DOHH2 (cell line): ENCODE data around the gene APOA4.

Experiments
- H3F3A ChIP-seq: fragments of 200-600 bp; sonication (generic), shearing (Covaris generic); 2 replicates; pipeline ENCODE4 v1.6.0; 2016; ENCODE audit warnings: antibody characterized with exemption, mild to moderate bottlenecking; ENCODE audit not compliant: control insufficient read depth, insufficient read depth
- H3K27ac ChIP-seq: fragments of 200-600 bp; sonication (generic); 2 replicates; pipeline ENCODE4 v1.5.1; 2014; ENCODE audit warnings: low read depth, mild to moderate bottlenecking, low read length, moderate library complexity
- H3K27me3 ChIP-seq: fragments of 200-600 bp; sonication (generic); 2 replicates; pipeline ENCODE4 v1.6.1; 2014; ENCODE audit warnings: mild to moderate bottlenecking, low read length, mixed read lengths; ENCODE audit not compliant: control insufficient read depth
- H3K36me3 ChIP-seq: fragments of 200-600 bp; sonication (generic); 2 replicates; pipeline ENCODE4 v1.6.1; 2014; ENCODE audit warnings: mild to moderate bottlenecking, low read length, moderate library complexity, mixed read lengths; ENCODE audit not compliant: control insufficient read depth
- H3K4me1 ChIP-seq: fragments of 200-600 bp; sonication (generic); 2 replicates; pipeline ENCODE4 v1.6.1; 2014; ENCODE audit warnings: mild to moderate bottlenecking, low read length, mixed read lengths; ENCODE audit not compliant: control insufficient read depth
- H3K4me2 ChIP-seq: fragments of 200-600 bp; sonication (generic); 2 replicates; pipeline ENCODE4 v1.6.0; 2014; ENCODE audit warnings: mild to moderate bottlenecking, low read length, moderate library complexity
- H3K4me3 ChIP-seq: fragments of 200-600 bp; sonication (generic); 2 replicates; pipeline ENCODE4 v1.5.1; 2014; ENCODE audit warnings: mild to moderate bottlenecking, low read length, mixed read lengths
- H3K79me2 ChIP-seq: fragments of 200-600 bp; sonication (generic); 2 replicates; pipeline ENCODE4 v1.6.1; 2014; ENCODE audit warnings: mild to moderate bottlenecking, low read length, mixed read lengths; ENCODE audit not compliant: control insufficient read depth
- H3K9me2 ChIP-seq: fragments of 200-600 bp; sonication (generic); replicated peaks from 2 replicates; pipeline ENCODE4 v1.6.1; 2014; ENCODE audit warnings: mild to moderate bottlenecking, low read length, mixed read lengths; ENCODE audit not compliant: control insufficient read depth
- H3K9me3 ChIP-seq: fragments of 200-600 bp; sonication (generic); 2 replicates; pipeline ENCODE4 v1.6.1; 2014; ENCODE audit warnings: antibody characterized with exemption, low read length, mixed read lengths; ENCODE audit not compliant: control insufficient read depth, insufficient read depth
- H4K20me1 ChIP-seq: fragments of 200-600 bp; sonication (generic); 2 replicates; pipeline ENCODE4 v1.6.0; 2014; ENCODE audit warnings: low read depth, mild to moderate bottlenecking, antibody characterized with exemption, low read length, moderate library complexity; ENCODE audit not compliant: control insufficient read depth, insufficient read depth
- CTCF ChIP-seq: fragments of 200-600 bp; sonication (generic); IDR thresholded peaks from one replicate; pipeline ENCODE4 v1.5.1; 2014; ENCODE audit warnings: antibody characterized with exemption, mild to moderate bottlenecking, low read depth, low read length; ENCODE audit not compliant: poor library complexity, severe bottlenecking
- EZH2phosphoT487 ChIP-seq: fragments of 200-600 bp; sonication (generic); IDR thresholded peaks from 2 replicates; pipeline ENCODE4 v1.6.1; 2017; ENCODE audit warnings: borderline replicate concordance, mild to moderate bottlenecking, antibody characterized with exemption, low read length, moderate library complexity, mixed read lengths

Gene APOA4

GRCh38 chr11:116860303-116860702 lies 37.2 kb upstream of the APOA4 start:
- H3K27me3 ChIP-seq = no peaks in the 10 kb centered on the region
- H3K4me1 ChIP-seq = no peaks in the 10 kb centered on the region
- H3K4me2 ChIP-seq = no peak overlapping the region
- H3K36me3 ChIP-seq = peaks cover 56% of the 10 kb centered on the region
- no peak overlapping the region for H3K4me3 ChIP-seq
- H3K9me2 ChIP-seq = no peaks in the 10 kb centered on the region
- no peaks in the 10 kb centered on the region for H4K20me1 ChIP-seq
- TF ChIP-seq EZH2phosphoT487 (no peak), CTCF (no peak)
- no peaks in the 10 kb centered on the region for H3K79me2 ChIP-seq
- H3F3A ChIP-seq = no peaks in the 10 kb centered on the region
- H3K27ac ChIP-seq = no peak overlapping the region
- H3K9me3 ChIP-seq = no peaks in the 10 kb centered on the region

- Histone ChIP-seq H3K9me2 (no peaks in the 10 kb centered on the region), H3K4me2 (no peak overlapping the region), H3K79me2 (no peaks in the 10 kb centered on the region), H3K4me3 (no peak overlapping the region), H3K4me1 (peaks cover 3% of the 10 kb centered on the region), H3K9me3 (no peaks in the 10 kb centered on the region), H3K36me3 (peaks cover 47% of the 10 kb centered on the region), H4K20me1 (no peaks in the 10 kb centered on the region), H3F3A (no peaks in the 10 kb centered on the region), H3K27ac (no peak overlapping the region), H3K27me3 (no peaks in the 10 kb centered on the region)
- no peak for TF ChIP-seq CTCF
- no peak for TF ChIP-seq EZH2phosphoT487
These were observed 36.1 kb upstream of the APOA4 start for GRCh38 chr11:116859175-116859574.

GRCh38 chr11:116857936-116858335 lies 34.8 kb upstream of the APOA4 start:
- Histone ChIP-seq H3K9me3 (no peaks in the 10 kb centered on the region), H4K20me1 (no peaks in the 10 kb centered on the region), H3F3A (no peaks in the 10 kb centered on the region), H3K4me2 (no peak overlapping the region), H3K4me3 (no peak overlapping the region), H3K27me3 (no peaks in the 10 kb centered on the region), H3K9me2 (no peaks in the 10 kb centered on the region), H3K27ac (no peak overlapping the region), H3K36me3 (peaks cover 40% of the 10 kb centered on the region), H3K4me1 (peaks cover 13% of the 10 kb centered on the region), H3K79me2 (no peaks in the 10 kb centered on the region)
- TF ChIP-seq EZH2phosphoT487 (no peak), CTCF (no peak)

GRCh38 chr11:116857316-116857715 lies 34.2 kb upstream of the APOA4 start:
- H3K9me2 ChIP-seq = no peaks in the 10 kb centered on the region
- H3K27ac ChIP-seq = no peak overlapping the region
- H3K79me2 ChIP-seq = no peaks in the 10 kb centered on the region
- no peak overlapping the region for H3K4me2 ChIP-seq
- H3K36me3 ChIP-seq = peaks cover 43% of the 10 kb centered on the region
- no peak overlapping the region for H3K4me3 ChIP-seq
- no peaks in the 10 kb centered on the region for H3K27me3 ChIP-seq
- no peaks in the 10 kb centered on the region for H4K20me1 ChIP-seq
- no peaks in the 10 kb centered on the region for H3K9me3 ChIP-seq
- TF ChIP-seq CTCF (no peak), EZH2phosphoT487 (no peak)
- no peaks in the 10 kb centered on the region for H3F3A ChIP-seq
- peaks cover 13% of the 10 kb centered on the region for H3K4me1 ChIP-seq
